HUES64 (cell line): ENCODE data around the gene CEP68.

Experiments used
- H3K27ac ChIP-seq: 2 replicates; pipeline ENCODE4 v1.7.0; 2013; ENCODE audit warnings: low read depth, low read length, inconsistent platforms
- H3K27me3 ChIP-seq: 2 replicates; pipeline ENCODE4 v1.6.1; 2013; ENCODE audit warnings: mild to moderate bottlenecking, low read length; ENCODE audit not compliant: insufficient read depth
- H3K36me3 ChIP-seq: 2 replicates; pipeline ENCODE4 v1.6.1; 2013; ENCODE audit warnings: mild to moderate bottlenecking, low read length; ENCODE audit not compliant: insufficient read depth
- H3K4me1 ChIP-seq: 2 replicates; pipeline ENCODE4 v1.6.1; 2013; ENCODE audit warnings: mild to moderate bottlenecking, low read length, moderate library complexity; ENCODE audit not compliant: insufficient read depth
- H3K4me3 ChIP-seq: 2 replicates; pipeline ENCODE4 v1.5.1; 2013; ENCODE audit warnings: mild to moderate bottlenecking, low read length, moderate library complexity
- H3K9ac ChIP-seq: 2 replicates; pipeline ENCODE4 v1.6.1; 2013; ENCODE audit warnings: mild to moderate bottlenecking, low read depth, low read length
- H3K9me3 ChIP-seq: 2 replicates; pipeline ENCODE4 v1.6.1; 2013; ENCODE audit warnings: low read depth, low read length; ENCODE audit not compliant: insufficient read depth
- WGBS: fragments of 150-250, 120-280 bp; methylation state at CpG from one replicate; pipeline ENCODE4 v1.1.7; 2013; ENCODE audit warnings: missing lambda C conversion rate; 5-methylcytosine and 5-hydroxymethylcytosine counted together

The CEP68 gene

DNA sequence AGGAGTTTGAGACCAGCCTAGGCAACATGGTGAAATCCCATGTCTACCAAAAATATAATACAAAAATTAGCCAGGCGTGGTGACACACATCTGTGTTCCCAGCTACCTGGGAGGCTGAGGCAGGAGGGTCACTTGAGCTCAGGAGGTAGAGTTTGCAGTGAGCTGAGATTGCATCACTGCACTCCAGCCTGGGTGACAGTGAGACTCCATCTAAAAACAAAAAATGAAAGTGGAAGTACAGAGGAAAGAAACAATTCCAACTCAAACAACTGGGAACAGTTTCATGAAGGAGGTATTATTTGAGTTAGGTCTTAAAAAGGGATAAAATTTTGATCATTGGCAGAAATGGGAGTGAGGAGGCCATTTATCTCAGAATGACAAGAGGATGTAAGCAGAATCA is 80.0 kb downstream of the CEP68 start:
- Histone ChIP-seq H3K36me3 (no peaks in the 10 kb centered on the region), H3K4me3 (no peak overlapping the region), H3K9ac (no peak overlapping the region), H3K9me3 (no peaks in the 10 kb centered on the region), H3K4me1 (no peaks in the 10 kb centered on the region), H3K27me3 (no peaks in the 10 kb centered on the region), H3K27ac (no peak overlapping the region)
- 100% methylated on average over 1 of the region's 1 CpG for WGBS
